Mucosa of stomach (tissue), 1 donor: ENCODE results near the gene STOML1.
"Not testable (repeated sequence)": the region's sequence is repeated elsewhere in the genome, so short reads cannot be mapped to it uniquely, and the experiment has no call there.

Experiments used
- H3K27me3 ChIP-seq: one replicate; pipeline ENCODE4 v1.7.0; 2013; ENCODE audit warnings: mild to moderate bottlenecking, low read length; ENCODE audit not compliant: control insufficient read depth, insufficient read depth
- H3K36me3 ChIP-seq: one replicate; pipeline ENCODE4 v1.7.0; 2013; ENCODE audit warnings: low read length; ENCODE audit not compliant: control insufficient read depth, insufficient read depth
- H3K4me1 ChIP-seq: one replicate; pipeline ENCODE4 v1.7.0; 2013; ENCODE audit warnings: mild to moderate bottlenecking, low read length; ENCODE audit not compliant: control insufficient read depth, insufficient read depth
- H3K4me3 ChIP-seq: one replicate; pipeline ENCODE4 v1.7.0; 2013; ENCODE audit warnings: low read length
- H3K9ac ChIP-seq: one replicate; pipeline ENCODE4 v1.7.0; 2013; ENCODE audit warnings: mild to moderate bottlenecking, low read length, moderate library complexity
- H3K9me3 ChIP-seq: one replicate; pipeline ENCODE4 v1.7.0; 2013; ENCODE audit warnings: mild to moderate bottlenecking, low read length, moderate library complexity; ENCODE audit not compliant: control insufficient read depth
- donor health status: Pancreatic carcinoma.

STOML1 gene

DNA sequence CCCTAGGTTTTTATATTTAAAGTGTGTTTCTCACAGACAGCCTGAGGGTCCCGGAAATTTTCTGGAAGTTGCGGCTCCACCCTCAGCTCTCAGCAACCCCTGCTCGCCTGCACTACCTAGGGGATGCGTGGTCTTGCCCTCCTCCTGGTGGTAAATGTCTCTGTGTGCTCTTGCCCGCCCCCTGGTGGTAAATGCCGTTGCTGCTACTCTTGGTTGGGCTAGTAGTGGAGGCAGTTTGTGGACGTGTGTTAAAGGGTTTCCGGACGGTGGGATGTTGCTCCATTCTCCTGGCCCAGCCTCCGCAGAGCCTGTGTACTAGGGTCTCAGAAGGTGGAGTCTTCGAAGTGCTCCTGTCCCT, 27.4 kb downstream of the STOML1 start:
- Histone ChIP-seq H3K9ac (no peak overlapping the region), H3K36me3 (no peaks in the 10 kb centered on the region), H3K4me1 (peaks cover 14% of the 10 kb centered on the region), H3K4me3 (no peak overlapping the region), H3K27me3 (no peaks in the 10 kb centered on the region), H3K9me3 (no peaks in the 10 kb centered on the region)

DNA sequence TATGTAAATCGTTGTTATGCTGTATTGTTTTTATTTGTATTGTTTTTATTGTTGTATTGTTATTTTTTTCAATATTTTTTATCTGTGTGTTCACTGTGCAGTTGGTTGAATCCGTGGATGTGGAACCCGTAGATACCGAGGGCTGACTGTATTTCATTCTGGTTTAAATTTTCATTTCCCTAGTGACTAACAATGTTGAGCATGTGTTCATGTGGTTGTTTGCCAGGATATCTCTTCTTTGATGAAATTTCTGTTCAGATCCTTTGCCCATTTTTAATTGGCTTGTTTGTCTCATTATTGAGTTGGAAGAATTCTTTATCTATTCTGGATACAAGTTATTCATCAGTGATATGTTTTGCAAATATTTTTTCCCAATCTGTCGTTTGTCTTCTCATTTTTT, 29.7 kb downstream of the STOML1 start:
- Histone ChIP-seq H3K4me1 (peaks cover 32% of the 10 kb centered on the region), H3K36me3 (no peaks in the 10 kb centered on the region), H3K9me3 (no peaks in the 10 kb centered on the region), H3K9ac (no peak overlapping the region), H3K4me3 (no peak overlapping the region), H3K27me3 (no peaks in the 10 kb centered on the region)

DNA sequence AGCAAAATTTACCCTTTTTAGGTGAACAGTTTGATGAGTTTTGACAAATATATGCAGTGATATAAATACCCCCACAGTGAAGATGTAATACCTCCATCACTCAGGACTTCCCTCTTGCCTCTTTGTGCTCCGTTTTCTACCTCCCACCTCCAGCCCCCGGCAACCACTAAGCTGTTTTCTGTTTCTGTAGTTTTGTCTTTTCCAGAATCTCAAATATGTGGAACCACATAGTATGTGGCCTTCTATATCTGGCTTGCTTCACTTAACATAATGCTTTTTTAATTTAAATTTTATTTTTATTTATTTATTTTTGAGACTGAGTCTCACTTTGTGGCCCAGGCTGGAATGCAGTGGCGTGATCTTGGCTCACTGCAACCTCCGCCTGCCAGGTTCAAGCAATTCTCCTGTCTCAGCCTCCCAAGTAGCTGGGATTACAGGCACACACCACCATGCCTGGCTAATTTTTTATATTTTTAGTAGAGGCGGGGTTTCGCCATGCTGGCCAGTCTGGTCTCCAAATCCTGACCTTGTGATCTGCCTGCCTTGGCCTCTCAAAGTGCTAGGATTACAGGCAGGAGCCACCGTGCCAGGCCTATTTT, 31.5 kb downstream of the STOML1 start:
- not testable (repeated sequence) for H3K4me3 ChIP-seq, H3K36me3 ChIP-seq, H3K9ac ChIP-seq, H3K27me3 ChIP-seq, H3K9me3 ChIP-seq
- H3K4me1 ChIP-seq, result peaks cover 40% of the 10 kb centered on the region

- no peaks in the 10 kb centered on the region for H3K9me3 ChIP-seq
- H3K4me3 ChIP-seq, result no peak overlapping the region
- H3K36me3 ChIP-seq, result no peaks in the 10 kb centered on the region
- H3K27me3 ChIP-seq, result no peaks in the 10 kb centered on the region
- peaks cover 35% of the 10 kb centered on the region for H3K4me1 ChIP-seq
- H3K9ac ChIP-seq, result no peak overlapping the region
These were observed 32.3 kb downstream of the STOML1 start for GRCh38 chr15:73959801-73960200.

DNA sequence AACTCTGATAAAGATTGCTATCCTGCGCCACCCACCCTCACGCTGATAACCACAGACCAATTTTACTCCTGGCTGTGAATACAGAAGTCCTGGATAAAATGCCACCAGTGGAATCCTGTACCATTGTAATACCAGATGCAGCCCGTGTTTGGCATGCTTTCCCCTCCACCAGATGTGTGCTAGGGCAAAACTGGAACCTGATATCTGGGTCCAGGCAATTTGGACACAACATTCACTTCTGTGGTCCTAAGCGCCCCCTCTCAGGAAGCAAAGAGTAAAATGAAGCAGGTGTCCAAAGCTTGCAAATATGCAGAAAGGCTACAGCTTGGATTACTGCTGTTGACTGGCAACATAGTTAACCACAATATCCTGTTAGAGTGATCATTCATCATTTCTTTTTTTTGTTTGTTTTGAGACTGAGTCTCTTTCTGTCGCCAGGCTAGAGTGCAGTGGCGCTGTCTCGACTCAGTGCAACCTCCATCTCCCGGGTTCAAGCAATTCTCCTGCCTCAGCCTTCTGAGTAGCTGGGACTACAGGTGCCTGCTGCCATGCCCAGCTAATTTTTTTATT, 33.0 kb downstream of the STOML1 start:
- Histone ChIP-seq H3K27me3 (no peaks in the 10 kb centered on the region), H3K36me3 (no peaks in the 10 kb centered on the region), H3K9ac (no peak overlapping the region), H3K4me3 (no peak overlapping the region), H3K4me1 (peaks cover 40% of the 10 kb centered on the region), H3K9me3 (no peaks in the 10 kb centered on the region)

- no peak overlapping the region for H3K4me3 ChIP-seq
- H3K4me1 ChIP-seq, result peaks cover 48% of the 10 kb centered on the region
- no peaks in the 10 kb centered on the region for H3K36me3 ChIP-seq
- H3K27me3 ChIP-seq, result no peaks in the 10 kb centered on the region
- no peaks in the 10 kb centered on the region for H3K9me3 ChIP-seq
- no peak overlapping the region for H3K9ac ChIP-seq
These were observed 34.3 kb downstream of the STOML1 start for GRCh38 chr15:73957785-73958184.

GRCh38 chr15:73957276-73957675, 34.8 kb downstream of the STOML1 start:
- H3K9ac ChIP-seq, result no peak overlapping the region
- H3K4me1 ChIP-seq, result peaks cover 50% of the 10 kb centered on the region
- no peak overlapping the region for H3K4me3 ChIP-seq
- no peaks in the 10 kb centered on the region for H3K36me3 ChIP-seq
- H3K9me3 ChIP-seq, result no peaks in the 10 kb centered on the region
- no peaks in the 10 kb centered on the region for H3K27me3 ChIP-seq

- Histone ChIP-seq H3K9ac (peak overlapping the region; percentile 16), H3K27me3 (no peaks in the 10 kb centered on the region), H3K4me3 (no peak overlapping the region), H3K9me3 (no peaks in the 10 kb centered on the region), H3K4me1 (peaks cover 55% of the 10 kb centered on the region), H3K36me3 (no peaks in the 10 kb centered on the region)
These were observed 35.4 kb downstream of the STOML1 start for GRCh38 chr15:73956743-73957135.

DNA sequence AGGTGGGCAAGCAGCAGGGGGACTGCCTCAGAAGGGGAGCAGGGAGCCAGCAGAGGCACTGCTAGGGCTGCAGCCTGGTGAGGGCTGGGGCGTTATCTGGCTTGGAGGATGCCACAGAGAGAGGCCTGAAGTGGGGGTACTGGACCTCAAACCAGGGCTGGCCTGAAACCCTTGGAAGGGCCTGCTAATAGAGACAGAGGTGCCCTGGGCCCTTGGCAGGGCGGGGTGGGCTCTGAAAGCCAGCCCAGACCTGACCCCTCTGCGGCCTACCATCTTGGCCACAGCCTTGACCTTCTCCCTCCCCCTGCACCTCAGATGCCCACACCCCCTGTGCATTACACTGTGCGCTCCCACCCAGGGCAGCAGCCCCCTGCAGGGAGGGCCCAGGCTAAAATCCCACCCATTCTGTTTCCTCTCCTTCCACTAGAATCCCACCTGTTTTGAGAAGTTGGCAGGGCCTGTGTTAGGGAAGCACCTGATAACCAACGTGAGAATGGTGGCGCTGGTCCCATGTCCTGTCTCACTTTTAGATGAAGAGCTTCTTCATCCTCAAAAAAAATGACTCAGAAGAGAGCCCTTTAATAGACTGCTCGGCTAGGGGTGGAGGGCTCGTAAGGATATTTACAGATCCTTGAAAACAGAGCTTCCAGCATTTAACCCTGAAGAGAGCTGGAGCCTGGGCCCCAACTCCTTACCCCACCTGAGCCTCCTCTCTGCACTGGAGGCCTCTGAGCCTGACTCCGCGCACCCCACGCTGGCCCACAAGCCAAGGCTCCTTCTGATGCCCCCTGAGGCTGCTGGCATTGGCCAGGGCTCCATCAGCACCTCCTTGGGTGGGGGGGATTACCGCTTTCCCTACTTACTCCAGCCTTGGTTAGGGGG, 36.0 kb downstream of the STOML1 start:
- Histone ChIP-seq H3K9me3 (no peaks in the 10 kb centered on the region), H3K4me1 (peaks cover 62% of the 10 kb centered on the region), H3K9ac (peak overlapping the region; percentile 16), H3K4me3 (no peak overlapping the region), H3K36me3 (no peaks in the 10 kb centered on the region), H3K27me3 (no peaks in the 10 kb centered on the region)

GRCh38 chr15:73955326-73955725, 36.8 kb downstream of the STOML1 start:
- no peak overlapping the region for H3K9ac ChIP-seq
- H3K4me3 ChIP-seq, result no peak overlapping the region
- H3K4me1 ChIP-seq, result peaks cover 62% of the 10 kb centered on the region
- no peaks in the 10 kb centered on the region for H3K36me3 ChIP-seq
- H3K27me3 ChIP-seq, result no peaks in the 10 kb centered on the region
- H3K9me3 ChIP-seq, result no peaks in the 10 kb centered on the region

- Histone ChIP-seq H3K27me3 (no peaks in the 10 kb centered on the region), H3K4me3 (no peak overlapping the region), H3K36me3 (no peaks in the 10 kb centered on the region), H3K4me1 (peaks cover 61% of the 10 kb centered on the region), H3K9ac (no peak overlapping the region), H3K9me3 (no peaks in the 10 kb centered on the region)
These were observed 37.6 kb downstream of the STOML1 start for GRCh38 chr15:73954188-73955145.
